SKM-1 (cell line): ENCODE measurements around the gene RSRP1.

Experiments used
- DNase-seq: peaks from one replicate; lab custom pipeline; 2025; ENCODE audit not compliant: unreplicated experiment; lab: John Stamatoyannopoulos, UW

Gene RSRP1

GRCh38 chr1:25219661-25220251 lies 27.5 kb downstream of the RSRP1 start:
- DNase-seq = no peak

- no peak for DNase-seq
Observed at GRCh38 chr1:25217598-25218232, 29.5 kb downstream of the RSRP1 start.

DNA sequence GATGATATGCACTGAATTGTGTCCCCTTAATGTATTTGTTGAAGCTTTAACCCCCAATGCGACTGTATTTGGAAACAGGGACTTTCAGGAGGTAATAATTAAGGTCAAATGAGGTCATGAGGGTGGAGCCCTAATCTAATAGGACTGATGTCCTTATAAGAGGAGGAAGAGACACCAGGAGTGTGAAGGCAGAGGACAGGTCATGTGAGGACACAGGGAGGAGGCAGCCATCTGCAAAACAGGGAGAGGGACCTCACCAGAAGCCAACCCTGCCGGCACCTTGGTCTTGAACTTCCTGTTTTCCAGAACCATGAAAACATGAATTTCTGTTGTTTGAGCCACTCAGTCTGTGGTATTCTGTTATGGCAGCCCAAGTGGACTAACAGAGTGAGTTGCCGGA lies 30.2 kb downstream of the RSRP1 start:
- DNase-seq = no peak

GRCh38 chr1:25216123-25216522 lies 31.1 kb downstream of the RSRP1 start:
- DNase-seq = no peak

DNA sequence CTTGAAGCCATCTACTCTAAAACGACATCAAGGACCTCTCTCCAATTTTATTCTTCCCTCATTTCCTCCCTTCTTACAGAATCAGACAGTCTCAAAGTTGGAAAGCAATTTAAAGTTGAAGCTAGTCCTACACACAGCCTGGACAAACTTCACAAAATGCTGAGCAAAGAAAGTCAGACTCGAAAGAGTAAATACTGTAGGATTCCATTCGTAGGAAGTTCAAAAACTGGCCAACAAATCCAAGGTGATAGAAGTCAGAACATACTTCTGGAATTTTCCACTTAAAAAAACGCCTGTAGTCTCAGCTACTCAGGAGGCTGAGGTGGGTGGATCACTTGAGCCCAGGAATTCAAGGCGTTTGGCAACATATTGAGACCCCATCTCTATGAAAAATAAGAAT lies 34.5 kb downstream of the RSRP1 start:
- no peak for DNase-seq

GRCh38 chr1:25210728-25211127 lies 36.5 kb downstream of the RSRP1 start:
- DNase-seq = no peak

- no peak for DNase-seq
Observed at GRCh38 chr1:25209516-25209915, 37.7 kb downstream of the RSRP1 start.

GRCh38 chr1:25208561-25209222 lies 38.6 kb downstream of the RSRP1 start:
- no peak for DNase-seq

DNA sequence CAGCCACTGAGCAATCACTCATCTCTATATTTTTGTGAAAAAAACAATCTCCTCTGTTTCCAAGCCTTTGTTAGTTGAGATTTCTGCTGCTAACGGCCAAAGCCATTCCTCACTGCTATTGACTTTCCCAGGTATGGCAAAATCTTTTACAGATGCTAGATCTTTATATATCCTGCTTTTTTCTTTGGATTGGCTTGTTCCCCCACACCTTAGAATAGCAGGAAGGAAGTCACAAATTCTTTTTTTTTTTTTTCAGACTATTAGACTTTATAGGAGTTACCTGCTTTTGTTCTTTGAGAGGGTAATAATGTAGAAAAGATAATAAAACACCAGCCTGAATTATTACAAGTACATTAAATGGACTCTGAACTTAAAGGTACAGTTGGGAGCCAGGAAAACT lies 39.2 kb downstream of the RSRP1 start:
- DNase-seq = no peak

GRCh38 chr1:25206201-25206600 lies 41.1 kb downstream of the RSRP1 start:
- DNase-seq = no peak

- no peak for DNase-seq
Observed at GRCh38 chr1:25205786-25206185, 41.5 kb downstream of the RSRP1 start.

DNA sequence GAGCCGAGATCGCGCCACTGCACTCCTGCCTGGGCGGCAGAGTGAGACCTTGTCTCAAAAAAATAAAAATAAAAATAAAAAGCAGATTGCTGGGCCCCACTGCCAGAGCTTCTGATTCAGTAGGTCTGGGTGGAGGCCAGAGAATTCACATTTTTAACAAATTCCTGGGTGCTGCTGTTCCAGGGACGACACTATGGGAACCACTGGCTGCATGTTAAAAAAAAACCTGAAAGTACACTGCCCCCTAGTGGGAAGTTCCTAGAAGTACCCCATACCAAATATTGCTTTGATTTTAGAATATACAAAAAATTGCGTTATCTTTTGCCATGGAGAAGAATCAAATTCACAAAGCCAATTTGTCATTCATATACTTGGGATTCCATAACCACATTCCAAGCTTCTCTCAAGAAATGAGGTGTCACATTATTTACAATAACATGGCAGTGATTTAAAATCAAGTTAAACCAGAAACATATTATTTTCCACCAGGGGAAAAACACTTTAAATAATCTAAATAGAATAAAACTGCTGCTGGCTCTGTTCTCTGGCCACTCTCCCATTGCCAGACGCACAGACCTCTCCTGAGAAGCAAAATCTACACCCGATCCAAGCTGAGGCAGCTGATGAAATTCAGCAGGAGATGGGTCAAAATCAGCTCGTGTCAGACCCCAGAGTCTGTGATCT lies 42.3 kb downstream of the RSRP1 start:
- DNase-seq = peak; percentile 83

DNA sequence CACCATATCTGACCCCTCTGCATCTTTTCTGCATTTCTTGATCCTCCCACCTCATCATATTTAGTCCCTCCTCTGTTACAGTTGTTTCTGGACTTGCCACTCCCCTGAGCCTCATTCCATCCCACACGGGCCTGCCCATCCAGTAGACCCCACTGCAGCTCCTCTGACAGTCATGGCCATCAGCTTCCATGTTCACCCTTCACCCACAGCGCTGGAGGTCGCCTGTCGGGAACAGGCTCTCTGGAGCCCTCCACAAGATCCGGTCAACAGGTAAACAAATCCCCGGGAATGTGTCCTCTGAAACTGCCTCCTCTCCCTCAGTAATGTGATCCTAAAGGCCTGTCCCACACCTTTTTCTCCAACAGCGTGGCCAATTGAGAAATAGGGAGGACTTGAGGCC lies 46.2 kb downstream of the RSRP1 start:
- DNase-seq = no peak

DNA sequence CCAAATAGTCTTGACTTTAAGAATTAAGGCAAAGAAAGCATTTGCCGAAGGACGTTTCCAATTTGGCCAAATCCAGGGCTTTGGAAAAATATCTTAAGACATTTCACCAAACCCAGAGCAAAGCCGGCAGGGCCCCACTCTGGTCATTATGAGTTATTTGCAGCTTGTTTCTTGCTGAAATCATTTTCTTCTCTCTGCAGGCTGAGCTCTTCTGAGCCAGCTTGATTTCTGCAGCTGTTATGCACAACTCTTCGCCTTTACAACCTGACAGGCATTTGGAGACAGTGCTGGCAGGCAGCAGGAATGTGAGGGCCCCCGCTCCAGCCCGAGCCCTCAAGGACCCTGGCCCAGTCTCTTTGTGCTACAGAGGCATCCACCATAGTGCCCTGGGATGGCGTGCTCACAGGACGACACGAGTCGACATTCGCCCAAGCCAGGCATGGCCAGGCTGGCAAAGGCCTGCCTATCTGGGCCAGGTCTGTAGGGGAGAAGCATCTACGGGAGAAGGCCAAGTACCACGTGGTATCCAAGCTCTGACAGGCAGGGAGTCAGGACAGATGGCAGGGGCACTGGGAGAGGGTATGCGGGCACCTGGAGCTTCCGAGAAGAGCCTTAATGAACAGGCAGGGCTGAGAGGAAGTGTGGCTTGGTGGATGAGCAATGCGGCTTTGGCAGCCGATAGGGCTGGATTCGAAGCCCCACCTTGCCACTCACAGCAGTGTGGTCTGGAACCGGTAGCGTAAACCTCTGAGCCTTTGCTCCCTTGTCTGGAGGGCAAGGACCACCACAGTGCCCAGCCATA lies 47.2 kb downstream of the RSRP1 start:
- no peak for DNase-seq

- no peak for DNase-seq
Observed at GRCh38 chr1:25198663-25199252, 48.5 kb downstream of the RSRP1 start.

GRCh38 chr1:25197982-25198662 lies 49.1 kb downstream of the RSRP1 start:
- no peak for DNase-seq

GRCh38 chr1:25197235-25197975 lies 49.8 kb downstream of the RSRP1 start:
- DNase-seq = no peak

GRCh38 chr1:25196830-25197229 lies 50.4 kb downstream of the RSRP1 start:
- DNase-seq = no peak

DNA sequence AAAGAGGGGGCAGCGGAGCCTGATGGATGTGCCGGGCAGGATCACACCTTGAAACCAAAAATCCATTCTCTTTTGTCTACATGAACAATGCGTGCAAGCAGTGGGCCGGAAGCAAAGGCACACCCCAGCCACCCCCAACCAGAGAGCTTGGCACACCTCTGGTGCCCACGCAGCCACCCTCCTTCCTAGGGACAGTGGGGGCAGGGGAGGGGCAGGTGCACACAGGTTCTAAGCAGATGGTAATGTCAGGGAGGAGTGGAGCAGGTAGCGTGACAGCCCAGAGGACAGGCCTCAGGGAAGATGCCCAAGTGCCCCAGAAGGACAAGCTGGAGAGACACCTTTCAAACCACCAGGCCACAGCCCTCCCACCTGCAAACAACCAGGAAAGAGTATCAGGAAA lies 51.4 kb downstream of the RSRP1 start:
- no peak for DNase-seq
